ENCODE data around the gene ALG14. TPM values are rescaled to one million over a fixed set of nuclear protein-coding genes. Genes with fewer than 3 reads are reported as not detected.
A peak's percentile ranks its signal among the peaks of the same experiment; 100 is the strongest.

Gene ALG14
- polyA plus RNA-seq, 1 of the 3 experiments (the other 2 are of a cell fraction) = 2.5 TPM

DNA sequence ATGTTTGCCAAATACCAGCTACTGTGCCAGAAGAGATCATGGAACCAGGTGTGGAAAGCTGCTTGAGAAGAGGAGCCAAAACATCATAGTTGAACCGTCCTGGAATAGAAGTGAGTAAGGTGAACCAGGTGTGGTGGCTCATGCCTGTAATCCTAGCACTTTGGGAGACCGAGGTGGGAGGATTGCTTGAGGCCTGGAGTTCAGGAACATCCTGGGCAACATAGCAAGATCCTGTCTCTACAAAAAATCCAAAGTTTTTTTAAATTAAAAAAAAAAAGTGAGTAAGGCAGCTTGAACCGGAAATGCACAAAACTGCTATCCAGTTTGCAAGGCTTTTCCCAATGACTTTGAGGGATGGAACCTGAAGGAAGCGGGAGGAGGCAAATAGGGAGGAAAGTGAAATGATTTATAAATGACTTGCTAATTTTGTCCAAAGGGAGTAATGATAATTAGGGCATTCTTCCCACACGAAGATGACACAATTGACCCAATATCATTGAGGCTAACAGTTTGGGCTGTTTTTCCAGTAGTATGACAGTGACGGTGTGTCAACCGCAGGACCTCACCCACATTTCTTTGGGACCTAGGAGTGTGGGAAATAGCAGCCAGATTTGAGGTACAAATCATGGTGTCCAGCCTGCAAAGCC, 144.3 kb downstream of the ALG14 start:
- peak overlapping the region in 1 of 2 experiments; percentile 96; a peak in 2 of 4 replicates for H3K27ac ChIP-seq (ENCODE audit: low read depth in 2 of 2, low read length in 1 of 2)
- no peaks in the 10 kb centered on the region for H3K9me2 ChIP-seq
- no peak for DNase-seq
- H3F3A ChIP-seq (replicated peaks; ENCODE audit: insufficient read depth) = peaks cover 18% of the 10 kb centered on the region
- H3K27me3 ChIP-seq (ENCODE audit: insufficient read depth) = no peaks in the 10 kb centered on the region
- WGBS (ENCODE audit: low lambda C conversion rate) = 86% methylated on average over 7 of the region's 7 CpGs
- H3K4me1 ChIP-seq (ENCODE audit: control insufficient read depth in 1 of 2, insufficient read depth in 2 of 2, low read depth in 1 of 2, low read length in 1 of 2) = peaks cover 16 to 34% of the 10 kb centered on the region in 2 experiments; a peak in 3 of 4 replicates
- peaks cover 21% of the 10 kb centered on the region for H4K20me1 ChIP-seq (ENCODE audit: insufficient read depth)
- CTCF ChIA-PET = interaction anchor here (0.6 to 5.2 kb wide), 10 partner anchors 8 to 115 kb away, joined by 3 to 36 read pairs (median 3); no protein-coding TSS in a partner anchor
- H3K4me2 ChIP-seq = peak overlapping the region; percentile 84
- POLR2A ChIA-PET = interaction anchor here (0.9 to 2.2 kb wide), 3 partner anchors 23 to 113 kb away, joined by 3 to 20 read pairs (median 8); no protein-coding TSS in a partner anchor
- peaks cover 7 to 17% of the 10 kb centered on the region in 2 experiments for H3K36me3 ChIP-seq (replicated peaks in 1 of 2; ENCODE audit: control insufficient read depth in 1 of 2, insufficient read depth in 2 of 2, low read length in 1 of 2)
- TF ChIP-seq RFX5 (IDR thresholded peaks at IDR 0.05; ENCODE audit: low read length) = no peak
- TF ChIP-seq, protein P1, sequence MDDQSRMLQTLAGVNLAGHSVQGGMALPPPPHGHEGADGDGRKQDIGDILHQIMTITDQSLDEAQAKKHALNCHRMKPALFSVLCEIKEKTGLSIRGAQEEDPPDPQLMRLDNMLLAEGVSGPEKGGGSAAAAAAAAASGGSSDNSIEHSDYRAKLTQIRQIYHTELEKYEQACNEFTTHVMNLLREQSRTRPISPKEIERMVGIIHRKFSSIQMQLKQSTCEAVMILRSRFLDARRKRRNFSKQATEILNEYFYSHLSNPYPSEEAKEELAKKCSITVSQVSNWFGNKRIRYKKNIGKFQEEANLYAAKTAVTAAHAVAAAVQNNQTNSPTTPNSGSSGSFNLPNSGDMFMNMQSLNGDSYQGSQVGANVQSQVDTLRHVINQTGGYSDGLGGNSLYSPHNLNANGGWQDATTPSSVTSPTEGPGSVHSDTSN (IDR thresholded peaks at IDR 0.05) = no peak
- no peak for TF ChIP-seq RXRA (IDR thresholded peaks at IDR 0.05; ENCODE audit: borderline replicate concordance, low read depth)
- no peak for TF ChIP-seq ZBTB33 (IDR thresholded peaks at IDR 0.05; ENCODE audit: borderline replicate concordance, low read depth)
- TF ChIP-seq SMC3 (IDR thresholded peaks at IDR 0.05; ENCODE audit: low read depth, low read length) = no peak
- no peak for TF ChIP-seq NRF1 (IDR thresholded peaks at IDR 0.05; ENCODE audit: low read depth, low read length)
- no peak for TF ChIP-seq TAF1 (IDR thresholded peaks at IDR 0.05; ENCODE audit: borderline replicate concordance, low read depth, low read length)
- no peak for TF ChIP-seq POLR2AphosphoS5 (IDR thresholded peaks at IDR 0.05; ENCODE audit: low read depth, low read length)
- TF ChIP-seq FOXJ3 (CRISPR knock-in tag; IDR thresholded peaks at IDR 0.05) = no peak
- TF ChIP-seq ELF1 (IDR thresholded peaks at IDR 0.05) = no peak
- no peak for TF ChIP-seq MXI1 (IDR thresholded peaks at IDR 0.05; ENCODE audit: low read depth, low read length)
- TF ChIP-seq EP300 (IDR thresholded peaks at IDR 0.05; ENCODE audit: borderline replicate concordance in 1 of 2, low read depth in 1 of 2, low read length in 1 of 2) = no peak
- no peak for TF ChIP-seq FOXM1 (IDR thresholded peaks at IDR 0.05; ENCODE audit: low read depth)
- no peak for TF ChIP-seq TCF12 (IDR thresholded peaks at IDR 0.05)
- no peak for TF ChIP-seq RAD21 (IDR thresholded peaks at IDR 0.05; ENCODE audit: low read length)
- no peak for TF ChIP-seq EZH2phosphoT487 (IDR thresholded peaks at IDR 0.05; ENCODE audit: borderline replicate concordance, low read depth)
- no peak for TF ChIP-seq SIN3A (IDR thresholded peaks at IDR 0.05; ENCODE audit: borderline replicate concordance, low read depth, low read length)
- TF ChIP-seq, protein P2, sequence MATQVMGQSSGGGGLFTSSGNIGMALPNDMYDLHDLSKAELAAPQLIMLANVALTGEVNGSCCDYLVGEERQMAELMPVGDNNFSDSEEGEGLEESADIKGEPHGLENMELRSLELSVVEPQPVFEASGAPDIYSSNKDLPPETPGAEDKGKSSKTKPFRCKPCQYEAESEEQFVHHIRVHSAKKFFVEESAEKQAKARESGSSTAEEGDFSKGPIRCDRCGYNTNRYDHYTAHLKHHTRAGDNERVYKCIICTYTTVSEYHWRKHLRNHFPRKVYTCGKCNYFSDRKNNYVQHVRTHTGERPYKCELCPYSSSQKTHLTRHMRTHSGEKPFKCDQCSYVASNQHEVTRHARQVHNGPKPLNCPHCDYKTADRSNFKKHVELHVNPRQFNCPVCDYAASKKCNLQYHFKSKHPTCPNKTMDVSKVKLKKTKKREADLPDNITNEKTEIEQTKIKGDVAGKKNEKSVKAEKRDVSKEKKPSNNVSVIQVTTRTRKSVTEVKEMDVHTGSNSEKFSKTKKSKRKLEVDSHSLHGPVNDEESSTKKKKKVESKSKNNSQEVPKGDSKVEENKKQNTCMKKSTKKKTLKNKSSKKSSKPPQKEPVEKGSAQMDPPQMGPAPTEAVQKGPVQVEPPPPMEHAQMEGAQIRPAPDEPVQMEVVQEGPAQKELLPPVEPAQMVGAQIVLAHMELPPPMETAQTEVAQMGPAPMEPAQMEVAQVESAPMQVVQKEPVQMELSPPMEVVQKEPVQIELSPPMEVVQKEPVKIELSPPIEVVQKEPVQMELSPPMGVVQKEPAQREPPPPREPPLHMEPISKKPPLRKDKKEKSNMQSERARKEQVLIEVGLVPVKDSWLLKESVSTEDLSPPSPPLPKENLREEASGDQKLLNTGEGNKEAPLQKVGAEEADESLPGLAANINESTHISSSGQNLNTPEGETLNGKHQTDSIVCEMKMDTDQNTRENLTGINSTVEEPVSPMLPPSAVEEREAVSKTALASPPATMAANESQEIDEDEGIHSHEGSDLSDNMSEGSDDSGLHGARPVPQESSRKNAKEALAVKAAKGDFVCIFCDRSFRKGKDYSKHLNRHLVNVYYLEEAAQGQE (IDR thresholded peaks at IDR 0.05; ENCODE audit: low read depth, low read length) = no peak
- no peak for TF ChIP-seq USF2 (IDR thresholded peaks at IDR 0.05; ENCODE audit: borderline replicate concordance, low read depth, low read length)
- peak overlapping the region; percentile 71 to 96 for H3K4me3 ChIP-seq (ENCODE audit: low read depth in 2 of 2, low read length in 1 of 2)
- no peaks in the 10 kb centered on the region for H3K9me3 ChIP-seq
- no peak overlapping the region for H3K9ac ChIP-seq
- peaks cover 51% of the 10 kb centered on the region for H3K79me2 ChIP-seq (ENCODE audit: insufficient read depth)
- H2AFZ ChIP-seq (ENCODE audit: low read depth) = no peak overlapping the region

Data from SK-N-SH (cell line).